HEK293 (cell line): ENCODE measurements around the gene MSX1.

Experiments
- CTCF ChIA-PET: fragments of 350-600 bp; formaldehyde crosslinking; extraction: SDS; loops from one replicate; lab custom pipeline; 2021; ENCODE audit warnings: antibody characterized with exemption; lab: Yijun Ruan, JAX
- POLR2A ChIA-PET: fragments of 300-600 bp; formaldehyde crosslinking; extraction: SDS; loops from one replicate; lab custom pipeline; 2020; ENCODE audit warnings: antibody characterized with exemption, inconsistent platforms; lab: Yijun Ruan, JAX
- H3K27ac ChIP-seq: fragments of 200-500 bp; sonication (Bioruptor generic); 2 replicates; pipeline ENCODE4 v1.5.1; 2014; ENCODE audit warnings: low read depth, low read length, control low read depth, inconsistent platforms; ENCODE audit errors: extremely low read depth
- H3K36me3 ChIP-seq, 2 experiments: fragments of 200-500 bp in 1 of 2; sonication (Bioruptor generic) in 1 of 2; 1 replicate in 1 of 2; 2 replicates in 1 of 2; pipeline ENCODE4 v1.5.1; 2014 to 2017; ENCODE audit warnings: inconsistent platforms in 2 of 2, low read length in 2 of 2; ENCODE audit not compliant: control insufficient read depth in 2 of 2, insufficient read depth in 1 of 2
- H3K4me1 ChIP-seq: fragments of 200-500 bp; sonication (Bioruptor generic); 2 replicates; pipeline ENCODE4 v1.5.1; 2014; ENCODE audit warnings: mild to moderate bottlenecking, low read length, inconsistent platforms; ENCODE audit not compliant: control insufficient read depth, insufficient read depth
- H3K4me3 ChIP-seq: 2 replicates; pipeline ENCODE4 v1.5.1; 2011; ENCODE audit warnings: low read depth, mild to moderate bottlenecking, control low read depth, low read length, moderate library complexity
- H3K9me3 ChIP-seq: fragments of 200-500 bp; sonication (Bioruptor generic); 2 replicates; pipeline ENCODE4 v1.5.1; 2014; ENCODE audit warnings: low read depth, low read length, inconsistent platforms; ENCODE audit not compliant: control insufficient read depth, insufficient read depth
- PRDM1 ChIP-seq: fragments of 450-650 bp; formaldehyde crosslinking; IDR thresholded peaks from 2 replicates; pipeline ENCODE4; 2016; ENCODE audit warnings: missing biosample characterization, missing genetic modification characterization
- PRDM4 ChIP-seq: fragments of 450-650 bp; formaldehyde crosslinking; IDR thresholded peaks from 2 replicates; pipeline ENCODE4 v1.5.1; 2017; ENCODE audit warnings: missing biosample characterization, missing genetic modification characterization
- REPIN1 ChIP-seq: fragments of 450-650 bp; formaldehyde crosslinking; IDR thresholded peaks from 2 replicates; pipeline ENCODE4 v1.5.1; 2017; ENCODE audit warnings: missing biosample characterization, missing genetic modification characterization, low read depth
- SCRT2 ChIP-seq: fragments of 450-650 bp; formaldehyde crosslinking; IDR thresholded peaks from 2 replicates; pipeline ENCODE4 v1.5.1; 2016; ENCODE audit warnings: missing biosample characterization, missing genetic modification characterization
- WT1 ChIP-seq: fragments of 450-650 bp; formaldehyde crosslinking; IDR thresholded peaks from 2 replicates; pipeline ENCODE4 v1.5.1; 2016; ENCODE audit warnings: missing biosample characterization, missing genetic modification characterization
- ZBTB44 ChIP-seq: fragments of 450-650 bp; IDR thresholded peaks from 2 replicates; pipeline ENCODE4 v1.5.1; 2018; ENCODE audit warnings: missing biosample characterization, mild to moderate bottlenecking, missing genetic modification characterization
- ZBTB7A ChIP-seq: fragments of 450-650 bp; formaldehyde crosslinking; IDR thresholded peaks from 2 replicates; pipeline ENCODE4 v1.5.1; 2016; ENCODE audit warnings: low read depth, missing biosample characterization, missing genetic modification characterization
- ZFP69B ChIP-seq: fragments of 450-650 bp; formaldehyde crosslinking; IDR thresholded peaks from 2 replicates; pipeline ENCODE4 v1.5.1; 2016; ENCODE audit warnings: missing biosample characterization, missing genetic modification characterization
- ZNF157 ChIP-seq: fragments of 450-650 bp; formaldehyde crosslinking; IDR thresholded peaks from 2 replicates; pipeline ENCODE4 v1.5.1; 2016; ENCODE audit warnings: missing biosample characterization, missing genetic modification characterization
- ZNF202 ChIP-seq: fragments of 450-650 bp; formaldehyde crosslinking; IDR thresholded peaks from 2 replicates; pipeline ENCODE4 v1.5.1; 2016; ENCODE audit warnings: missing biosample characterization, missing genetic modification characterization, borderline replicate concordance
- ZNF354C ChIP-seq: fragments of 450-650 bp; formaldehyde crosslinking; IDR thresholded peaks from 2 replicates; pipeline ENCODE4 v1.5.1; 2016; ENCODE audit warnings: missing biosample characterization, missing genetic modification characterization, low read depth, borderline replicate concordance
- ZNF549 ChIP-seq: fragments of 450-650 bp; IDR thresholded peaks from 2 replicates; pipeline ENCODE4 v1.5.1; 2018; ENCODE audit warnings: missing biosample characterization, missing genetic modification characterization, mild to moderate bottlenecking, inconsistent platforms, moderate library complexity
- TF ChIP-seq, protein P1 (sequence below): fragments of 450-650 bp; formaldehyde crosslinking; conservative IDR thresholded peaks from 2 replicates; pipeline ENCODE4 v1.5.1; 2016; ENCODE audit warnings: low read depth, missing biosample characterization, missing genetic modification characterization
- TF ChIP-seq, protein P2 (sequence below): fragments of 450-650 bp; formaldehyde crosslinking; IDR thresholded peaks from 2 replicates; pipeline ENCODE4 v1.5.1; 2016; ENCODE audit warnings: missing biosample characterization, missing genetic modification characterization

The MSX1 gene

DNA sequence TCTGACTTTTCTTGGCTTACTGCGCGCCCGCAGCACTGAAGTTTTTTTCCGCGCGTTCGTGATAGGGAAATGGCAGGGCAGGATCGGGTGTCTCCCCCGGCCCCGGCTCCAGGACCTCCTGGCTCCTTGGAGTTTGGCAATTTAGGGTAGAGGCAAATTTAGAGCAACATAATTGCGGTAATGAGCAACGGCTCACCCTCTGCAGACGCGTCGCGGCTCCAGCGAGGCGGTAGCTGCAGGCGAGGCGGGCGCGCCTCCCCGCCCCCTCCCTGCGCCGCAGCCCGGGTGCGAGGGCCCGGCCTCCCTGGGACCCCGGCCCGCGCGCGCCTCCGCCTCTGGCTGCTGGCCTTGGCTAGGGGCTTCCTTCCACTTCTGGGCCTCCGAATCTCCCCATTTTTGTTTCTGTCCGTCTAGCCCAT lies 6.2 kb downstream of the MSX1 start (continued):
- TF ChIP-seq, protein P1, sequence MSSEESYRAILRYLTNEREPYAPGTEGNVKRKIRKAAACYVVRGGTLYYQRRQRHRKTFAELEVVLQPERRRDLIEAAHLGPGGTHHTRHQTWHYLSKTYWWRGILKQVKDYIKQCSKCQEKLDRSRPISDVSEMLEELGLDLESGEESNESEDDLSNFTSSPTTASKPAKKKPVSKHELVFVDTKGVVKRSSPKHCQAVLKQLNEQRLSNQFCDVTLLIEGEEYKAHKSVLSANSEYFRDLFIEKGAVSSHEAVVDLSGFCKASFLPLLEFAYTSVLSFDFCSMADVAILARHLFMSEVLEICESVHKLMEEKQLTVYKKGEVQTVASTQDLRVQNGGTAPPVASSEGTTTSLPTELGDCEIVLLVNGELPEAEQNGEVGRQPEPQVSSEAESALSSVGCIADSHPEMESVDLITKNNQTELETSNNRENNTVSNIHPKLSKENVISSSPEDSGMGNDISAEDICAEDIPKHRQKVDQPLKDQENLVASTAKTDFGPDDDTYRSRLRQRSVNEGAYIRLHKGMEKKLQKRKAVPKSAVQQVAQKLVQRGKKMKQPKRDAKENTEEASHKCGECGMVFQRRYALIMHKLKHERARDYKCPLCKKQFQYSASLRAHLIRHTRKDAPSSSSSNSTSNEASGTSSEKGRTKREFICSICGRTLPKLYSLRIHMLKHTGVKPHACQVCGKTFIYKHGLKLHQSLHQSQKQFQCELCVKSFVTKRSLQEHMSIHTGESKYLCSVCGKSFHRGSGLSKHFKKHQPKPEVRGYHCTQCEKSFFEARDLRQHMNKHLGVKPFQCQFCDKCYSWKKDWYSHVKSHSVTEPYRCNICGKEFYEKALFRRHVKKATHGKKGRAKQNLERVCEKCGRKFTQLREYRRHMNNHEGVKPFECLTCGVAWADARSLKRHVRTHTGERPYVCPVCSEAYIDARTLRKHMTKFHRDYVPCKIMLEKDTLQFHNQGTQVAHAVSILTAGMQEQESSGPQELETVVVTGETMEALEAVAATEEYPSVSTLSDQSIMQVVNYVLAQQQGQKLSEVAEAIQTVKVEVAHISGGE (tag by site-specific recombination): no peak
- no peak for TF ChIP-seq REPIN1 (tag by site-specific recombination)
- no peak for TF ChIP-seq ZNF202 (tag by site-specific recombination)
- TF ChIP-seq WT1 (tag by site-specific recombination): no peak
- no peak for TF ChIP-seq ZNF354C (tag by site-specific recombination)
- TF ChIP-seq PRDM1 (tag by site-specific recombination): no peak
- TF ChIP-seq ZBTB7A: no peak
- TF ChIP-seq ZBTB44: no peak
- no peak for TF ChIP-seq SCRT2 (tag by site-specific recombination)
- no peak for TF ChIP-seq ZNF549
- TF ChIP-seq PRDM4 (tag by site-specific recombination): no peak

- peaks cover 0 to 27% of the 10 kb centered on the region in 2 experiments; a peak in 1 of 3 replicates for H3K36me3 ChIP-seq
- no peaks in the 10 kb centered on the region; the same call in 1 of the 2 replicates for H3K4me1 ChIP-seq
- ChIA-PET CTCF (no interaction called here), POLR2A (no interaction called here)
- no peak overlapping the region for H3K27ac ChIP-seq
- TF ChIP-seq ZFP69B (no peak), ZNF157 (no peak)
- TF ChIP-seq, protein P2, sequence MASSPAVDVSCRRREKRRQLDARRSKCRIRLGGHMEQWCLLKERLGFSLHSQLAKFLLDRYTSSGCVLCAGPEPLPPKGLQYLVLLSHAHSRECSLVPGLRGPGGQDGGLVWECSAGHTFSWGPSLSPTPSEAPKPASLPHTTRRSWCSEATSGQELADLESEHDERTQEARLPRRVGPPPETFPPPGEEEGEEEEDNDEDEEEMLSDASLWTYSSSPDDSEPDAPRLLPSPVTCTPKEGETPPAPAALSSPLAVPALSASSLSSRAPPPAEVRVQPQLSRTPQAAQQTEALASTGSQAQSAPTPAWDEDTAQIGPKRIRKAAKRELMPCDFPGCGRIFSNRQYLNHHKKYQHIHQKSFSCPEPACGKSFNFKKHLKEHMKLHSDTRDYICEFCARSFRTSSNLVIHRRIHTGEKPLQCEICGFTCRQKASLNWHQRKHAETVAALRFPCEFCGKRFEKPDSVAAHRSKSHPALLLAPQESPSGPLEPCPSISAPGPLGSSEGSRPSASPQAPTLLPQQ (tag by site-specific recombination): no peak
- H3K9me3 ChIP-seq: no peaks in the 10 kb centered on the region
- no peak overlapping the region for H3K4me3 ChIP-seq
Observed at GRCh38 chr4:4866124-4866865, 6.8 kb downstream of the MSX1 start.
